Measurements from ENCODE around the gene SCAF8.

Gene SCAF8, protein sequence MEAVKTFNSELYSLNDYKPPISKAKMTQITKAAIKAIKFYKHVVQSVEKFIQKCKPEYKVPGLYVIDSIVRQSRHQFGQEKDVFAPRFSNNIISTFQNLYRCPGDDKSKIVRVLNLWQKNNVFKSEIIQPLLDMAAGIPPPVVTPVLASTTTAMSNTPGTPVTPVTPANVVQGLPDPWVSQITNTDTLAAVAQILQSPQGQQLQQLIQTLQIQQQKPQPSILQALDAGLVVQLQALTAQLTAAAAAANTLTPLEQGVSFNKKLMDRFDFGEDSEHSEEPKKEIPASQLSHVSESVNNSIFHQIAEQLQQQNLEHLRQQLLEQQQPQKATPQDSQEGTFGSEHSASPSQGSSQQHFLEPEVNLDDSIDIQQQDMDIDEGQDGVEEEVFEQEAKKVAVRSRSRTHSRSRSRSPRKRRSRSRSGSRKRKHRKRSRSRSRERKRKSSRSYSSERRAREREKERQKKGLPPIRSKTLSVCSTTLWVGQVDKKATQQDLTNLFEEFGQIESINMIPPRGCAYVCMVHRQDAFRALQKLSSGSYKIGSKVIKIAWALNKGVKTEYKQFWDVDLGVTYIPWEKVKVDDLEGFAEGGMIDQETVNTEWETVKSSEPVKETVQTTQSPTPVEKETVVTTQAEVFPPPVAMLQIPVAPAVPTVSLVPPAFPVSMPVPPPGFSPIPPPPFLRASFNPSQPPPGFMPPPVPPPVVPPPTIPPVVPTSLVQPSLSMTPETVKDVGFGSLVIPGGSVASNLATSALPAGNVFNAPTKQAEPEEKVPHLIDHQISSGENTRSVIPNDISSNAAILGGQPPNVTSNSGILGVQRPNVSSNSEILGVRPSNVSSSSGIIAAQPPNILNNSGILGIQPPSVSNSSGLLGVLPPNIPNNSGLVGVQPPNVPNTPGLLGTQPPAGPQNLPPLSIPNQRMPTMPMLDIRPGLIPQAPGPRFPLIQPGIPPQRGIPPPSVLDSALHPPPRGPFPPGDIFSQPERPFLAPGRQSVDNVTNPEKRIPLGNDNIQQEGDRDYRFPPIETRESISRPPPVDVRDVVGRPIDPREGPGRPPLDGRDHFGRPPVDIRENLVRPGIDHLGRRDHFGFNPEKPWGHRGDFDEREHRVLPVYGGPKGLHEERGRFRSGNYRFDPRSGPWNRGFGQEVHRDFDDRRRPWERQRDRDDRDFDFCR (N-terminal part only)

DNA sequence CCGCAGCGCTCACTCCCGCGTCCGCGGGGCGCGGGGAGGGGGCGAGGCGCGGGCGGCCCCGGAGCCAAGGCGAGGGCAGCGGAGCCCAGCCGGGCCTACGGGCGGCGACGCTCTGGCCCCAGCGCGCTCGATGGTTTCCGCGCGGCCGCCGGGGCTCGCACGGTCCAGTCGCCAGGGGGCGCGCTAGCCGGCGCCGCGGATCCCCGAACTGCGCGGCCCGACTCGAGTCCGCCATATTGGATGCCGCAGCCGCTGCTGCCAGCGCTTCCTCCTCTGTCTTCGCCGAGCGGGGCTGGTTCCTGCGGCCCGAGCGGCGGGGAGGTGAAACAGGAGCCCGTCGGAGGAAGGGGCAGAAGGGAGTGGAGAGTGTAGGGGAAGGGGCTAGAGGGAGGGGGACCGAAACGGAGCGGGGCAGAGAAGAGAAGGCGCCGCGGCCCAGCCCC is at the start of gene SCAF8:
Gene SCAF8, plus strand, starts transcription at position 234 of the 443 bp plus-strand sequence. CDS start 485 bp downstream, outside the sequence.
- peak within 1 kb of the TSS; percentile 84 for H3K4me3 ChIP-seq (ENCODE audit: low read length)
- peaks cover 18% of the 10 kb centered on the region for H3K4me1 ChIP-seq (ENCODE audit: control insufficient read depth, insufficient read depth, low read length)
- peak within 1 kb of the TSS; percentile 98 for H3K27ac ChIP-seq (ENCODE audit: low read depth, low read length)
- no peaks in the 10 kb centered on the region for H3K27me3 ChIP-seq (ENCODE audit: control insufficient read depth, insufficient read depth, low read length)
- H3K36me3 ChIP-seq (ENCODE audit: control insufficient read depth, insufficient read depth, low read length), result no peaks in the 10 kb centered on the region
- H3K9ac ChIP-seq (ENCODE audit: low read length), result peak within 1 kb of the TSS; percentile 73

DNA sequence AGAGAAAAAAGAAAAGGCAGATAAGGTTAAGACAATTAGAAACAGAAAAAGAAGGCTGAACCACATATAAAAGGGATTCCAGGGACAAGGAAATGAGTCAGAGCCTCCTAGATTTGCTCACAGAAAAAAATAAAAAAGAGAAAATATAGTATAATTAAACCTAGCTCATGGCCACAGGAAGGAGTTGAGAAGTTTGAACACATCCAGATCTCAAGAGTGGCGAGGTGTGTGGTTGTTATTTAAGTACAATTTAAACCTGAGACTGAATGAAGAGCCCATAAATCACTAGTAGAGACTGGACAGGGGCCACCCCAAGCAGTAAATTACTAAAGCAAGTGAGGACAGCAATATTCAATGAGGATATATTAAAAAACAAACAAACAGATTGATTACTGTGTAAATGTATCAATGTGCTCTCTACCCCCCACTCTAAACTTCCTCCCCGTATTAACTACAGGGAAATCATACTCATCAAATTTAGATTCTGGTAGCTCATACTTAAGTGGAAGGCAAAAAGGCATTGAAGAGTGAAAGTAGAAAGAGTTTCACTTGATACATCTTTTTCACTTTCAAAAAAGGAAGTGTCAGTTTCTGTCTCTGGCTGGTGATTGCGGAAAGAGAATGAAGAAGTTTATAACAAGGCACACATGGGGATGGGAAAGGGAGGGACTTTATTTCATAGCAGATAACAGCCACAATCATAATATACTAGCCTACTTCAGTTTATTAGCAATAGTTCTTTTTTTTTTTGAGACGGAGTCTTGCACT is 49.3 kb upstream of the SCAF8 start:
- Histone ChIP-seq H3K9ac (ENCODE audit: low read length) (no peak overlapping the region), H3K27me3 (ENCODE audit: control insufficient read depth, insufficient read depth, low read length) (no peaks in the 10 kb centered on the region), H3K27ac (ENCODE audit: low read depth, low read length) (no peak overlapping the region)

DNA sequence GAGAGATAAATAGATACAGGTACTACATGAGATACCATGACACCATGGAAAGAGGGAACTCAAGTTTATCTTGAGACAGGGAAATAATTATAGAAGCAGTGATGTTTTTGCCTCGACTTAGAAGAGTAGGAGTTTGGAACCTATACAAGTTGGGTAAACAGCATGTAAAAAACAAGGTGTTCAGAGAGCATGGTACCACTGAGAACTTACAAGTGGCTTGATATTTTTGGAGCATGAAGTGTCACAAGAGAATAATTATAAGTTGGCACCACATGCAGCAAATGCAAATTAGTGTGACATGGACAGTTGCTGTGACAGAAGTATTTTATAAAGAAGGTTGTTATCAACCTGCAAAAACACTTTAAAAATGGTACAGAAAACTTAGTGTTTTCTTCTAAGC is 47.1 kb upstream of the SCAF8 start:
- no peak overlapping the region for H3K4me3 ChIP-seq (ENCODE audit: low read length)
- no peaks in the 10 kb centered on the region for H3K4me1 ChIP-seq (ENCODE audit: control insufficient read depth, insufficient read depth, low read length)
- H3K36me3 ChIP-seq (ENCODE audit: control insufficient read depth, insufficient read depth, low read length), result no peaks in the 10 kb centered on the region
- no peaks in the 10 kb centered on the region for H3K27me3 ChIP-seq (ENCODE audit: control insufficient read depth, insufficient read depth, low read length)
- H3K27ac ChIP-seq (ENCODE audit: low read depth, low read length), result no peak overlapping the region
- H3K9ac ChIP-seq (ENCODE audit: low read length), result no peak overlapping the region

More for the DNA sequence above, 49.3 kb upstream of the SCAF8 start:
- Histone ChIP-seq H3K36me3 (ENCODE audit: control insufficient read depth, insufficient read depth, low read length) (no peaks in the 10 kb centered on the region), H3K4me3 (ENCODE audit: low read length) (no peak overlapping the region), H3K4me1 (ENCODE audit: control insufficient read depth, insufficient read depth, low read length) (no peaks in the 10 kb centered on the region)

DNA sequence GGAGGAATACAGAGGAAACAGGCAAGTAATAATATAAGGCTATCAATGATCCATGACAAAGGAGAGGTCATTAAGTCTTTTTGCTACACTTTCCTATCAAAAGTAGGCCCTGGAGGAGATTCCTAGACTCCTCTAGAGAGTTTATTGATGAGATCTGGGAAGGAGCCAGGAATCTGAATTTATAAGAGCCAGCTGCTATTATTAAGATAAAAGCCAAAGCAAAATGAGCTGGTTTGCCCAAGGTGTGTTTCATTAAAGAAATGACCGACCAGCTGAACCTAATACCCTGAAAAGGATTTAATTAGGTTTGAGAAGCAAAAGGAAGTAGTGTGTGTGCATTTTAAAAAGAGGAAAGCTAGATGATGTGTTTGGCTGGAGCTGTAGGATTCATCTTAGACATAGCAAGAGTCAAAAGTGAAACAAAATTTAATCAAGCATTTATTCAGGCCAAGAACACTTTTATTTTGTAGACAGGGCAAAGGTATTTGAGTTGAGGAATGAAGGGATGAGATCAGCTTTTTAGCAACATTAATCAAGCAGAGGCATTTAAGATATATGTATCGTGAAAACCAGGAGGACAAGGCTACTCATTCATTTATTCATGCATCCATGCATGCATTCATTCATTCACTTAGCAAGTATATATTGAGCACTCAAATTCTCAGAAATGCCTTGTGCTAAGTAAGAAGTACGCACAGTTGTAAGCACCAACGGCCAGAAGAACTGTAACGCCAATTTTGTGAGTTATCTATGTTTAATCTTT is 43.5 kb upstream of the SCAF8 start:
- no peak overlapping the region for H3K9ac ChIP-seq (ENCODE audit: low read length)
- no peaks in the 10 kb centered on the region for H3K4me1 ChIP-seq (ENCODE audit: control insufficient read depth, insufficient read depth, low read length)
- H3K36me3 ChIP-seq (ENCODE audit: control insufficient read depth, insufficient read depth, low read length), result no peaks in the 10 kb centered on the region
- no peaks in the 10 kb centered on the region for H3K27me3 ChIP-seq (ENCODE audit: control insufficient read depth, insufficient read depth, low read length)
- H3K4me3 ChIP-seq (ENCODE audit: low read length), result no peak overlapping the region
- no peak overlapping the region for H3K27ac ChIP-seq (ENCODE audit: low read depth, low read length)

DNA sequence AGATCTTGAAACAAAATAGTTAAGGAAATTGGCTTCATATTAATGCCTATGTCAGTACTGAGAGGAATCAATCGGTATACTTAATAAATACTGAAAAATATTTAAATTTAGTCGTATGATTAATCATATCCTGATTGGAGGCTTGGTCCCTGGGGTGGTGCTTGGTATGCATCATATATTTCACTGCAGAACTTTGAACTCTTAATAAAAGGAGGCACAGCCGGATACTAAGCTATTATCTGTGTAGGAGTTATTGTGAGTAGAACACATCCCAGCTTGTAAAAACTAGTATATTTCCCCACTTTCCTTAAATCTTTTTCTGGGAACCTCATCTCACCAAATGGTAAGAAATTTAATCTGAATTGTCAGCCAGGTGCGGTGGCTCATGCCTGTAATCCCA is 42.4 kb upstream of the SCAF8 start:
- H3K4me3 ChIP-seq (ENCODE audit: low read length), result no peak overlapping the region
- no peaks in the 10 kb centered on the region for H3K27me3 ChIP-seq (ENCODE audit: control insufficient read depth, insufficient read depth, low read length)
- H3K36me3 ChIP-seq (ENCODE audit: control insufficient read depth, insufficient read depth, low read length), result no peaks in the 10 kb centered on the region
- no peaks in the 10 kb centered on the region for H3K4me1 ChIP-seq (ENCODE audit: control insufficient read depth, insufficient read depth, low read length)
- no peak overlapping the region for H3K9ac ChIP-seq (ENCODE audit: low read length)
- no peak overlapping the region for H3K27ac ChIP-seq (ENCODE audit: low read depth, low read length)

DNA sequence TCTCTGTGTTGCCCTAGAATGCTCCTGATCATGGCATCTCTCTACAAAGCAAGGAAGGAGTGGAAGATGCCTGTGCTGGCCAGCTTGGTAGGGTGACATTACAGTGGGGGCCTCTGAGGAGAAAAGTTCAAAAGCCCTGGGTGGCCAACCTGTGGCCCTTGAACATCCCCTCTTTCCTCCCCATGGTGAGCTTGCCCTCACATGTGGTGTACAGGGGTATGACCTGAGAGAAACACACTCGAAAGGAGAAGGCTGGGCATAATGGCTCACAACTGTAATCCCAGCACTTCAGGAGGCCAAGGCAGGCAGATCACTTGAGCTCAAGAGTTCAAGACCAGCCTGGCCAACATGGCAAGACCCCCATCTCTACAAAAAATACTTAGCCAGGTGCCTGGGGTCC is 36.6 kb upstream of the SCAF8 start:
- no peak overlapping the region for H3K9ac ChIP-seq (ENCODE audit: low read length)
- no peaks in the 10 kb centered on the region for H3K27me3 ChIP-seq (ENCODE audit: control insufficient read depth, insufficient read depth, low read length)
- no peak overlapping the region for H3K27ac ChIP-seq (ENCODE audit: low read depth, low read length)
- H3K4me3 ChIP-seq (ENCODE audit: low read length), result no peak overlapping the region
- no peaks in the 10 kb centered on the region for H3K36me3 ChIP-seq (ENCODE audit: control insufficient read depth, insufficient read depth, low read length)
- no peaks in the 10 kb centered on the region for H3K4me1 ChIP-seq (ENCODE audit: control insufficient read depth, insufficient read depth, low read length)

DNA sequence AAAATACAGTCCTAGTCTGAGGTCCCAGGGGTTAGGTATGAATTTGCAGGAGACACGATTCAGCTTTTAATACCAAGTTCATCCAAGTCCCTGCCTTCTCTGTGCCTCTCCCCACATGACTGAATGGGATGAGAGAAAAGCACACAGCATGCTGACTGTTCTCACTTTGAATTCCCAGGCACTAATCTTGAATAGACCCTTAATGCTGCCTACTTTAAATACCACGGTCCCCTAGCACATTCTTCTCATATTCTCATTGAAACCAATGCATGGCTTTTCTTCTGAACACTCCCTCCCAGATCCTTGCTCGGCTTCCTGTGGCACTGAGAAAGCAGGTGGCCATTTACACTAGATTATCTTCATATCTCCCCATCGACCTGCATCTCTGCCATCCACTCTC is 30.1 kb upstream of the SCAF8 start:
- Histone ChIP-seq H3K36me3 (ENCODE audit: control insufficient read depth, insufficient read depth, low read length) (no peaks in the 10 kb centered on the region), H3K27me3 (ENCODE audit: control insufficient read depth, insufficient read depth, low read length) (no peaks in the 10 kb centered on the region), H3K27ac (ENCODE audit: low read depth, low read length) (no peak overlapping the region), H3K9ac (ENCODE audit: low read length) (no peak overlapping the region), H3K4me1 (ENCODE audit: control insufficient read depth, insufficient read depth, low read length) (no peaks in the 10 kb centered on the region), H3K4me3 (ENCODE audit: low read length) (no peak overlapping the region)

DNA sequence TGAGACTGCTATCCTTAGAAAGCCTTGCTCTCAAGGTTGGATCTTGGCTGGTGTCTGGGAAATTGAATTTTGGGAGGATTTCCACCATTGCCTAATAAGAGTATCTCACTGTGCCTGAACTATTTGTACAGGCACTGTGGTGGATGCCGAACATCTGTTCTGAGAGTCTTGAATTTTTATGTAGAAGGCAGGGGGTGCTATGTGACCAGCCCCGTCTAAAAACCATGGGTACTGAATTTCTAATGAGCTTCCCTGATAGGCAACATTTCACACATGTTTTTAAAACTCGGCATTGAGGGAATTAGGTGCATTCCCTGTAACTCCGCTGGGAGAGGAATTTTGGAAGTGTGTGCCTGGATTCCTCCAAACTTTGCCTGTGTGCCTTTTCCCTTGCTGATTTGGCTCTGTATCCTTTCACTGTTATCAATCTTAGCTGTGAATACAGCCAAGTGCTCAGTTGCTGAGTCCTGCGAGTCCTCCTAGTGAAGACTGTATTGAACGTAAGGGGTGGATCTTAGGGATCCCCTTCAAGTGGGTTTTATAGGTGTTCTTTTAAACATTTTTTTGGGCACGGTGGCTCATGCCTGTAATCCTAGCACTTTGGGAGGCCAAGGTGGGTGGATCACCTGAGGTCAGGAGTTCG is 27.6 kb upstream of the SCAF8 start:
- H3K27ac ChIP-seq (ENCODE audit: low read depth, low read length), result no peak overlapping the region
- no peaks in the 10 kb centered on the region for H3K27me3 ChIP-seq (ENCODE audit: control insufficient read depth, insufficient read depth, low read length)
- no peak overlapping the region for H3K4me3 ChIP-seq (ENCODE audit: low read length)
- no peaks in the 10 kb centered on the region for H3K36me3 ChIP-seq (ENCODE audit: control insufficient read depth, insufficient read depth, low read length)
- no peak overlapping the region for H3K9ac ChIP-seq (ENCODE audit: low read length)
- no peaks in the 10 kb centered on the region for H3K4me1 ChIP-seq (ENCODE audit: control insufficient read depth, insufficient read depth, low read length)

DNA sequence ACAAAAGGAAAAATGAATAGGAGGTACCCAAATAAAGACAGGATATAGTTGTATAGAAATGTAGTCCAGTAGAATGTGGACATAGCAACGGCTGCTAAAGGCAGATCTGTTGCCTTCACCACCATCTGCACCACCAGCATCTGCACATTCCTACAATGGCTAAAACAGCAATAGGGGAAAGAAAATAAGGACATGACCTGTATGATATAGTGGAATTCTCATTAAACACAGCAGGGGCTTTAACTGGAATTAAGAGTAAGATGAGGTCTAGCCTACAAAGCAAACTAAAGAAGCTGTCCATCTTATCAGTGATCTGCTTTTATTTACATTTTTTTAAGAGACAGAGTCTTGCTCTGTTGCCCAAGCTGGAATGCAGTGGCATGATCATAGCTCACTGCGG is 26.8 kb upstream of the SCAF8 start:
- H3K27ac ChIP-seq (ENCODE audit: low read depth, low read length), result no peak overlapping the region
- H3K9ac ChIP-seq (ENCODE audit: low read length), result no peak overlapping the region
- no peaks in the 10 kb centered on the region for H3K36me3 ChIP-seq (ENCODE audit: control insufficient read depth, insufficient read depth, low read length)
- no peaks in the 10 kb centered on the region for H3K4me1 ChIP-seq (ENCODE audit: control insufficient read depth, insufficient read depth, low read length)
- H3K27me3 ChIP-seq (ENCODE audit: control insufficient read depth, insufficient read depth, low read length), result no peaks in the 10 kb centered on the region
- no peak overlapping the region for H3K4me3 ChIP-seq (ENCODE audit: low read length)

DNA sequence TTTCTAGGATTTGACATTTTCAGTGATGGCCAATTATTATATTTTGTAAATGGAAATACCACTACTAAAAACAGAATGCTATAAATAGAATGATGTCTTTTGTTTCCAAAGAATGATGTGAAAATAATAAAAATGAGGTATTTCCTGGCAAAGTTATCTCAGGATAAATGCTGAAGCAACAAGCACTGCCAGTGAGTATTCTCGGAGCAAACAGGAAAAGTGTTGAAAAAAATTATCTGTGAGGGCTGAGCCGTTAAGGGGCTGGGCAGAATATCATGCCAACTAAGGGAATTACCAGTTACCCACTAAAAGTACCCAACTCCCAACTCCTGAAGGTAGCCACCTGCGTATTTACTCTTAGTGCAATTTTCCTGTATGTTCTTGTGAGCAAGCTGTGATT is 23.6 kb upstream of the SCAF8 start:
- Histone ChIP-seq H3K27me3 (ENCODE audit: control insufficient read depth, insufficient read depth, low read length) (no peaks in the 10 kb centered on the region), H3K27ac (ENCODE audit: low read depth, low read length) (no peak overlapping the region), H3K4me3 (ENCODE audit: low read length) (no peak overlapping the region), H3K9ac (ENCODE audit: low read length) (no peak overlapping the region), H3K36me3 (ENCODE audit: control insufficient read depth, insufficient read depth, low read length) (no peaks in the 10 kb centered on the region), H3K4me1 (ENCODE audit: control insufficient read depth, insufficient read depth, low read length) (no peaks in the 10 kb centered on the region)

DNA sequence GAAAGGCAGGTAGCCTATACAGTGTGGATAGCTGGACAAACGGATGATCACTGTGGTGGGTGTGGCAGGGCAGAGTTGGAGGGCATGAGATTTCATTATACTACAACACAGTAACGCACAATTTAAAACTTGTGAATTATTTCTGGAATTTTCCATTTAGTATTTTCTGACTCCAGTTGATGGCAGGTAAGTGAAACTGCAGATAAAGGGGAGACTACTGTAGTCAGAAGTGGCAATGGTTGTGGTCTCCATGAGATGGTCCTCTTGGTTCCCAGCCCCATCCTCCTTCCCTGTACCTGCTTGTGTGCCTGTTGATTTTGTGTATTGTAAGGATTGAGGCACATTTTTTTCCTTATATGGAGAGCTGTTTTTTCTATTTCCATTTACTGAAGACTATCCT is 22.5 kb upstream of the SCAF8 start:
- Histone ChIP-seq H3K9ac (ENCODE audit: low read length) (no peak overlapping the region), H3K4me3 (ENCODE audit: low read length) (no peak overlapping the region), H3K27me3 (ENCODE audit: control insufficient read depth, insufficient read depth, low read length) (no peaks in the 10 kb centered on the region), H3K4me1 (ENCODE audit: control insufficient read depth, insufficient read depth, low read length) (no peaks in the 10 kb centered on the region), H3K27ac (ENCODE audit: low read depth, low read length) (no peak overlapping the region), H3K36me3 (ENCODE audit: control insufficient read depth, insufficient read depth, low read length) (no peaks in the 10 kb centered on the region)

All from rectal smooth muscle tissue (tissue), 1 donor.